Esophagus squamous epithelium (tissue), 5 donors: ENCODE measurements around the gene RUFY4. TPM values are rescaled to one million over a fixed set of nuclear protein-coding genes. Genes with fewer than 3 reads are reported as not detected.
"Not testable (repeated sequence)": the region's sequence is repeated elsewhere in the genome, so short reads cannot be mapped to it uniquely, and the experiment has no call there.

Experiments
- DNase-seq: peaks from one replicate; lab custom pipeline; 2025; lab: John Stamatoyannopoulos, UW
- H3K27ac ChIP-seq, 4 donors: fragments of 200-600 bp; sonication (generic); one replicate each; pipeline ENCODE4 v1.5.1; 2016 to 2019; ENCODE audit warnings: mild to moderate bottlenecking in 1 of 4
- H3K27me3 ChIP-seq, 4 donors: fragments of 200-600 bp; sonication (generic); 1 replicate in 3 of 4; 2 replicates in 1 of 4; pipeline versions ENCODE4 v1.5.1 to v1.6.0; 2017 to 2021; ENCODE audit warnings: antibody characterized with exemption in 1 of 4
- H3K36me3 ChIP-seq, 3 donors: fragments of 200-600 bp; sonication (generic); one replicate each; pipeline ENCODE4 v1.5.1; 2016 to 2019
- H3K4me1 ChIP-seq, 3 donors: fragments of 200-600 bp; sonication (generic); one replicate each; pipeline ENCODE4 v1.5.1; 2017 to 2019
- H3K4me3 ChIP-seq, 4 donors: fragments of 200-600 bp; sonication (generic); 1 replicate in 3 of 4; 2 replicates in 1 of 4; pipeline ENCODE4 v1.5.1; 2016 to 2019; ENCODE audit warnings: mild to moderate bottlenecking in 2 of 4, moderate library complexity in 1 of 4
- H3K9me3 ChIP-seq, 3 donors: fragments of 200-600 bp; sonication (generic); one replicate each; pipeline ENCODE4 v1.5.1; 2016 to 2019
- CTCF ChIP-seq, 6 experiments: fragments of 450-650 bp in 4 of 6; fragments of 200-600 bp in 2 of 6; sonication (generic) in 2 of 6; IDR thresholded peaks; one replicate each; pipeline ENCODE4 v1.5.1; 2016 to 2019; ENCODE audit warnings: antibody characterized with exemption in 6 of 6, mild to moderate bottlenecking in 4 of 6, moderate library complexity in 4 of 6
- POLR2A ChIP-seq, 4 donors: fragments of 450-650 bp; IDR thresholded peaks; one replicate each; pipeline ENCODE4 v1.6.1; 2017; ENCODE audit warnings: antibody characterized with exemption in 4 of 4, mild to moderate bottlenecking in 4 of 4, moderate library complexity in 3 of 4
- WGBS, 2 donors: methylation state at CpG; one replicate each; pipeline ENCODE4 v1.1.5; 2018; 5-methylcytosine and 5-hydroxymethylcytosine counted together
- intact Hi-C: fragments of 100-400 bp; cut with DNase I; formaldehyde crosslinking; loops from one replicate; pipeline ENCODE4 v1.15.0; 2022
- total RNA-seq, 4 donors: library from RNA; depleted of rRNA; stranded (reverse); fragments of >200 nt; gene quantifications; one replicate each; pipeline ENCODE4 v1.1.0, GENCODE V29; 2016
- donor health status: DM: yes; HTN: yes; CAD: no.

RUFY4 gene
- total RNA-seq, 4 donors from 2014 or later: not detected

- peaks cover 0 to 19% (median 0%) of the 10 kb centered on the region in 4 donors for H3K27me3 ChIP-seq
- H3K4me3 ChIP-seq: peak overlapping the region in 2 of 4 donors; percentile 19 to 50
- H3K9me3 ChIP-seq, H3K27ac ChIP-seq, H3K36me3 ChIP-seq, DNase-seq, intact Hi-C loops: not testable (repeated sequence)
- peaks cover 15 to 57% (median 21%) of the 10 kb centered on the region in 3 donors for H3K4me1 ChIP-seq
- WGBS, 2 donors: 7 to 30% methylated on average over 6 to 10 of the region's 24 CpGs
- TF ChIP-seq CTCF (IDR thresholded peaks at IDR 0.05): peak in 4 of 6 experiments; percentile 67 to 76 (median 72)
Measured at GRCh38 chr2:218034497-218035213, 34.4 kb upstream of the RUFY4 start.

GRCh38 chr2:218035463-218036100 is 33.5 kb upstream of the RUFY4 start:
- 69 to 79% methylated on average over 7 to 9 of the region's 12 CpGs for WGBS, 2 donors
- no peak for TF ChIP-seq CTCF (IDR thresholded peaks at IDR 0.05)
- no peak for TF ChIP-seq POLR2A (IDR thresholded peaks at IDR 0.05)
- peaks cover 0 to 19% (median 0%) of the 10 kb centered on the region in 4 donors for H3K27me3 ChIP-seq
- no peak overlapping the region for H3K4me3 ChIP-seq
- H3K4me1 ChIP-seq: peaks cover 8 to 48% (median 17%) of the 10 kb centered on the region in 3 donors
- no peaks in the 10 kb centered on the region for H3K9me3 ChIP-seq
- no peaks in the 10 kb centered on the region for H3K36me3 ChIP-seq
- H3K27ac ChIP-seq: no peak overlapping the region
- DNase-seq: no peak
- intact Hi-C loops: no loop called here

- 77 to 79% methylated on average over 5 of the region's 5 CpGs for WGBS, 2 donors
- no peak overlapping the region for H3K27ac ChIP-seq
- no peaks in the 10 kb centered on the region for H3K9me3 ChIP-seq
- intact Hi-C loops: no loop called here
- H3K36me3 ChIP-seq: no peaks in the 10 kb centered on the region
- H3K4me1 ChIP-seq: peaks cover 8 to 41% (median 16%) of the 10 kb centered on the region in 3 donors
- H3K27me3 ChIP-seq: peaks cover 0 to 19% (median 0%) of the 10 kb centered on the region in 4 donors
- DNase-seq: no peak
- H3K4me3 ChIP-seq: no peak overlapping the region
- no peak for TF ChIP-seq CTCF (IDR thresholded peaks at IDR 0.05)
- no peak for TF ChIP-seq POLR2A (IDR thresholded peaks at IDR 0.05)
Measured at GRCh38 chr2:218036371-218036770, 32.7 kb upstream of the RUFY4 start.

GRCh38 chr2:218039171-218039570 is 29.9 kb upstream of the RUFY4 start:
- no peaks in the 10 kb centered on the region for H3K36me3 ChIP-seq
- no peak for DNase-seq
- 21 to 25% methylated on average over 2 of the region's 2 CpGs for WGBS, 2 donors
- intact Hi-C loops: no loop called here
- H3K27ac ChIP-seq: no peak overlapping the region
- H3K4me3 ChIP-seq: no peak overlapping the region
- no peak for TF ChIP-seq POLR2A (IDR thresholded peaks at IDR 0.05)
- no peak for TF ChIP-seq CTCF (IDR thresholded peaks at IDR 0.05)
- H3K27me3 ChIP-seq: peaks cover 0 to 5% (median 0%) of the 10 kb centered on the region in 4 donors
- no peaks in the 10 kb centered on the region for H3K9me3 ChIP-seq
- peaks cover 4 to 13% (median 5%) of the 10 kb centered on the region in 3 donors for H3K4me1 ChIP-seq

GRCh38 chr2:218040883-218041282 is 28.2 kb upstream of the RUFY4 start:
- WGBS, 2 donors: 79 to 84% methylated on average over 2 of the region's 2 CpGs
- TF ChIP-seq POLR2A (IDR thresholded peaks at IDR 0.05) (no peak), CTCF (IDR thresholded peaks at IDR 0.05) (no peak)
- Histone ChIP-seq H3K27ac (no peak overlapping the region), H3K4me1 (no peaks in the 10 kb centered on the region), H3K4me3 (no peak overlapping the region), H3K27me3 (no peaks in the 10 kb centered on the region), H3K9me3 (peaks cover 0 to 4% (median 0%) of the 10 kb centered on the region in 3 donors), H3K36me3 (no peaks in the 10 kb centered on the region)
- intact Hi-C loops: no loop called here
- no peak for DNase-seq
